ENCODE measurements around the gene SPTBN1.
A peak's percentile ranks its signal among the peaks of the same experiment; 100 is the strongest.

SPTBN1 gene

GRCh38 chr2:54629390-54629789 lies 173.3 kb downstream of the SPTBN1 start:
- TF ChIP-seq, protein P1, sequence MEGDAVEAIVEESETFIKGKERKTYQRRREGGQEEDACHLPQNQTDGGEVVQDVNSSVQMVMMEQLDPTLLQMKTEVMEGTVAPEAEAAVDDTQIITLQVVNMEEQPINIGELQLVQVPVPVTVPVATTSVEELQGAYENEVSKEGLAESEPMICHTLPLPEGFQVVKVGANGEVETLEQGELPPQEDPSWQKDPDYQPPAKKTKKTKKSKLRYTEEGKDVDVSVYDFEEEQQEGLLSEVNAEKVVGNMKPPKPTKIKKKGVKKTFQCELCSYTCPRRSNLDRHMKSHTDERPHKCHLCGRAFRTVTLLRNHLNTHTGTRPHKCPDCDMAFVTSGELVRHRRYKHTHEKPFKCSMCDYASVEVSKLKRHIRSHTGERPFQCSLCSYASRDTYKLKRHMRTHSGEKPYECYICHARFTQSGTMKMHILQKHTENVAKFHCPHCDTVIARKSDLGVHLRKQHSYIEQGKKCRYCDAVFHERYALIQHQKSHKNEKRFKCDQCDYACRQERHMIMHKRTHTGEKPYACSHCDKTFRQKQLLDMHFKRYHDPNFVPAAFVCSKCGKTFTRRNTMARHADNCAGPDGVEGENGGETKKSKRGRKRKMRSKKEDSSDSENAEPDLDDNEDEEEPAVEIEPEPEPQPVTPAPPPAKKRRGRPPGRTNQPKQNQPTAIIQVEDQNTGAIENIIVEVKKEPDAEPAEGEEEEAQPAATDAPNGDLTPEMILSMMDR (IDR thresholded peaks at IDR 0.05; ENCODE audit: extremely low read depth, insufficient read depth, missing control alignments) = no peak
- in situ Hi-C loops (cut with MboI; ENCODE audit: low pct_unique_long_range_greater_than_20kb, low sequenced_read_pairs, unreplicated experiment) = no loop called here

GRCh38 chr2:54629914-54630857 lies 174.1 kb downstream of the SPTBN1 start:
- in situ Hi-C loops (cut with MboI; ENCODE audit: low pct_unique_long_range_greater_than_20kb, low sequenced_read_pairs, unreplicated experiment) = no loop called here
- peak; percentile 45 for DNase-seq (ENCODE audit: low spot score)
- TF ChIP-seq, protein P1 (IDR thresholded peaks at IDR 0.05; ENCODE audit: extremely low read depth, insufficient read depth, missing control alignments) = no peak

More at GRCh38 chr2:54629390-54629789, 173.3 kb downstream of the SPTBN1 start:
- no peak for DNase-seq (ENCODE audit: low spot score)

- TF ChIP-seq, protein P1 (IDR thresholded peaks at IDR 0.05; ENCODE audit: extremely low read depth, insufficient read depth, missing control alignments) = no peak
- no peak for DNase-seq (ENCODE audit: low spot score)
- in situ Hi-C loops (cut with MboI; ENCODE audit: low pct_unique_long_range_greater_than_20kb, low sequenced_read_pairs, unreplicated experiment) = no loop called here
Observed at GRCh38 chr2:54630858-54631497, 174.9 kb downstream of the SPTBN1 start.

DNA sequence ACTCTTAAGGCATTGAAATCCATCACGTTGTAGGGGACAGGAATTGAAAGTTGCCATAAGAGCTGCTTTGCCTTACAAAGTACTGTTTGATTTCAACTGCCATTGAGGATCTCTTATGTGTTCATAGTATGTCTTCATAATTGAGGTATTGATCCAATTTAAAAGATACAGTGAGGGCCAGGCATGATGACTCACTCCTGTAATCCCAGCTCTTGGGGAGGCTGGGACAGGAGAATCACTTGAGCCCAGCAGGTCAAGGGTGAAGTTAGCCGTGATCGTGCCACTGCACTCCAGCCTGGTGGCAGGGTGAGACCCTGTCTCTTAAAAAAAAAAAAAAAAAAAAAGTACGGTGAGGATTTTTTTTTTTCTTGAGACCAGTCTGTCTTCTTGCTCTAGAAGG lies 175.6 kb downstream of the SPTBN1 start:
- in situ Hi-C loops (cut with MboI; ENCODE audit: low pct_unique_long_range_greater_than_20kb, low sequenced_read_pairs, unreplicated experiment) = no loop called here
- TF ChIP-seq, protein P1 (IDR thresholded peaks at IDR 0.05; ENCODE audit: extremely low read depth, insufficient read depth, missing control alignments) = no peak
- DNase-seq (ENCODE audit: low spot score) = no peak

- TF ChIP-seq, protein P1 (IDR thresholded peaks at IDR 0.05; ENCODE audit: extremely low read depth, insufficient read depth, missing control alignments) = no peak
- DNase-seq (ENCODE audit: low spot score) = no peak
- in situ Hi-C loops (cut with MboI; ENCODE audit: low pct_unique_long_range_greater_than_20kb, low sequenced_read_pairs, unreplicated experiment) = no loop called here
Observed at GRCh38 chr2:54632733-54633692, 176.9 kb downstream of the SPTBN1 start.

- no peak for DNase-seq (ENCODE audit: low spot score)
- in situ Hi-C loops (cut with MboI; ENCODE audit: low pct_unique_long_range_greater_than_20kb, low sequenced_read_pairs, unreplicated experiment) = no loop called here
- TF ChIP-seq, protein P1 (IDR thresholded peaks at IDR 0.05; ENCODE audit: extremely low read depth, insufficient read depth, missing control alignments) = no peak
Observed at GRCh38 chr2:54634021-54634420, 177.9 kb downstream of the SPTBN1 start.

All from GM13977 (cell line).